ENCODE measurements around the gene RHOBTB1.

The RHOBTB1 gene

GRCh38 chr10:60960913-60961312, 16.9 kb upstream of the RHOBTB1 start:
- H3K9ac ChIP-seq (ENCODE audit: low read depth, low read length, poor library complexity): no peak overlapping the region
- no peak overlapping the region for H3K4me2 ChIP-seq (ENCODE audit: insufficient read depth, low read length, poor library complexity, severe bottlenecking)
- H3K4me3 ChIP-seq (ENCODE audit: low read length in 2 of 2): no peak overlapping the region
- H3K9me3 ChIP-seq (replicated peaks in 1 of 2; ENCODE audit: control insufficient read depth in 2 of 2, insufficient read depth in 1 of 2, low read depth in 1 of 2, low read length in 2 of 2): no peaks in the 10 kb centered on the region
- no peak overlapping the region for H3K14ac ChIP-seq (ENCODE audit: low read length)
- H2BK12ac ChIP-seq (ENCODE audit: low read length): no peak overlapping the region
- H2BK5ac ChIP-seq (ENCODE audit: low read length): no peak overlapping the region
- no peak overlapping the region for H2BK15ac ChIP-seq (ENCODE audit: low read length)
- no peak overlapping the region for H2AFZ ChIP-seq (ENCODE audit: low read length)
- WGBS, 2 donors (ENCODE audit: extremely low coverage in 2 of 2, insufficient read length in 2 of 2, insufficient replicate concordance in 1 of 2): no CpG with 5 or more reads among the region's 1 CpG
- H3K36me3 ChIP-seq (replicated peaks in 1 of 2; ENCODE audit: control insufficient read depth in 2 of 2, insufficient read depth in 2 of 2, low read length in 2 of 2): no peaks in the 10 kb centered on the region
- no peak overlapping the region for H3K18ac ChIP-seq (ENCODE audit: low read length)
- no peak overlapping the region for H3K27ac ChIP-seq (replicated peaks; ENCODE audit: low read length)
- no peaks in the 10 kb centered on the region for H3K79me1 ChIP-seq (ENCODE audit: low read depth, low read length)
- no peak overlapping the region for H4K8ac ChIP-seq (ENCODE audit: low read depth, low read length)
- peaks cover 0 to 10% of the 10 kb centered on the region in 2 donors for H3K4me1 ChIP-seq (ENCODE audit: control insufficient read depth in 2 of 2, insufficient read depth in 1 of 2, low read depth in 1 of 2, low read length in 2 of 2)
- no peak overlapping the region for H3K4ac ChIP-seq (ENCODE audit: low read length)
- H2BK120ac ChIP-seq (ENCODE audit: low read depth, low read length): no peak overlapping the region
- no peak for DNase-seq (ENCODE audit: low spot score)
- H3K27me3 ChIP-seq (ENCODE audit: control insufficient read depth in 3 of 3, insufficient read depth in 3 of 3, low read depth in 1 of 3, low read length in 3 of 3): no peaks in the 10 kb centered on the region
- no peak overlapping the region for H4K91ac ChIP-seq (ENCODE audit: low read depth, low read length, poor library complexity)
- no peak overlapping the region for H2AK5ac ChIP-seq (ENCODE audit: low read depth, low read length)
- H3K23ac ChIP-seq (ENCODE audit: low read depth, low read length, poor library complexity): no peak overlapping the region

- no peaks in the 10 kb centered on the region for H3K9me3 ChIP-seq (replicated peaks in 1 of 2; ENCODE audit: control insufficient read depth in 2 of 2, insufficient read depth in 1 of 2, low read depth in 1 of 2, low read length in 2 of 2)
- H3K4ac ChIP-seq (ENCODE audit: low read length): no peak overlapping the region
- H3K14ac ChIP-seq (ENCODE audit: low read length): no peak overlapping the region
- H2AFZ ChIP-seq (ENCODE audit: low read length): no peak overlapping the region
- H3K4me1 ChIP-seq (ENCODE audit: control insufficient read depth in 2 of 2, insufficient read depth in 1 of 2, low read depth in 1 of 2, low read length in 2 of 2): peaks cover 0 to 10% of the 10 kb centered on the region in 2 donors
- no peak overlapping the region for H3K18ac ChIP-seq (ENCODE audit: low read length)
- no peak overlapping the region for H3K4me2 ChIP-seq (ENCODE audit: insufficient read depth, low read length, poor library complexity, severe bottlenecking)
- H2AK5ac ChIP-seq (ENCODE audit: low read depth, low read length): no peak overlapping the region
- no peaks in the 10 kb centered on the region for H3K36me3 ChIP-seq (replicated peaks in 1 of 2; ENCODE audit: control insufficient read depth in 2 of 2, insufficient read depth in 2 of 2, low read length in 2 of 2)
- H2BK5ac ChIP-seq (ENCODE audit: low read length): no peak overlapping the region
- H2BK12ac ChIP-seq (ENCODE audit: low read length): no peak overlapping the region
- WGBS, 2 donors (ENCODE audit: extremely low coverage in 2 of 2, insufficient read length in 2 of 2, insufficient replicate concordance in 1 of 2): no CpG with 5 or more reads among the region's 3 CpGs
- no peak overlapping the region for H2BK15ac ChIP-seq (ENCODE audit: low read length)
- H3K27me3 ChIP-seq (ENCODE audit: control insufficient read depth in 3 of 3, insufficient read depth in 3 of 3, low read depth in 1 of 3, low read length in 3 of 3): no peaks in the 10 kb centered on the region
- no peak overlapping the region for H2BK120ac ChIP-seq (ENCODE audit: low read depth, low read length)
- no peak overlapping the region for H3K27ac ChIP-seq (replicated peaks; ENCODE audit: low read length)
- no peak overlapping the region for H3K4me3 ChIP-seq (ENCODE audit: low read length in 2 of 2)
- H4K8ac ChIP-seq (ENCODE audit: low read depth, low read length): no peak overlapping the region
- H4K91ac ChIP-seq (ENCODE audit: low read depth, low read length, poor library complexity): no peak overlapping the region
- DNase-seq (ENCODE audit: low spot score): no peak
- no peak overlapping the region for H3K9ac ChIP-seq (ENCODE audit: low read depth, low read length, poor library complexity)
- no peaks in the 10 kb centered on the region for H3K79me1 ChIP-seq (ENCODE audit: low read depth, low read length)
- H3K23ac ChIP-seq (ENCODE audit: low read depth, low read length, poor library complexity): no peak overlapping the region
These were observed 16.0 kb upstream of the RHOBTB1 start for GRCh38 chr10:60960031-60960430.

DNA sequence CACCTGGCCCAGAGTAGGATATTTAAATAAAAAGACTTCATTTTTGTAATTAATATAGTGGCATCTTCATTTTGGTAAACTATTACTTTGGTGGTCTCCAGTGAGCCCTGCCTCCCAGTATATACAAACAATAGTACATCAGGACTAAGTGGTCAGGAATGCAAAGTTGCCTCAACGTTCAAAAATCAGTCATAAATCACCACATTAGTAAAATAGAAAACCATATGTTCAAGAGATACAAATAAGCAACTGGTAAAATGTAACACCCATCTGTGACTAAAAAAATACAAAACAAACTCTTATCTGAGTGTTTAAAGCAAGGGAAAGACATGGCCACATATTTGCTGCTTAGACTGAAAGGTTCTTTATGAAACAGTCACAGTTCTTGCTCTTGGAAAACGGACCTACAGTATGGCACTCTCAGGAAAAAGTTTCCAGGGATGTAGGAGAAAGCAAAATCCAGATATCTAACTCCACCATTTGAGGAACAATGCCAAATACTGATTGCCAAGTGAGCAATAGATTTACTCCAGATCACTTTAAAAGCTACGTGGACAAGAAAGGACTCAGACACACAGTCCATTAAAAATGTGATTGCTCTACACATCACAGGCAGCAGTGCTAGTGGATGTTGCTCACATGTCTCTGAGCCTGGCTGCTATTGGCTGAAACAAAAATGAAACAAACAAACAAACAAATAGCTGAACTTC, 15.1 kb upstream of the RHOBTB1 start:
- H2AFZ ChIP-seq (ENCODE audit: low read length): no peak overlapping the region
- no peak overlapping the region for H4K8ac ChIP-seq (ENCODE audit: low read depth, low read length)
- no peaks in the 10 kb centered on the region for H3K9me3 ChIP-seq (replicated peaks in 1 of 2; ENCODE audit: control insufficient read depth in 2 of 2, insufficient read depth in 1 of 2, low read depth in 1 of 2, low read length in 2 of 2)
- no peaks in the 10 kb centered on the region for H3K27me3 ChIP-seq (ENCODE audit: control insufficient read depth in 3 of 3, insufficient read depth in 3 of 3, low read depth in 1 of 3, low read length in 3 of 3)
- no peak overlapping the region for H3K4ac ChIP-seq (ENCODE audit: low read length)
- no peak overlapping the region for H2BK12ac ChIP-seq (ENCODE audit: low read length)
- H3K23ac ChIP-seq (ENCODE audit: low read depth, low read length, poor library complexity): no peak overlapping the region
- no CpG with 5 or more reads among the region's 3 CpGs for WGBS, 2 donors (ENCODE audit: extremely low coverage in 2 of 2, insufficient read length in 2 of 2, insufficient replicate concordance in 1 of 2)
- no peak overlapping the region for H4K91ac ChIP-seq (ENCODE audit: low read depth, low read length, poor library complexity)
- H3K4me1 ChIP-seq (ENCODE audit: control insufficient read depth in 2 of 2, insufficient read depth in 1 of 2, low read depth in 1 of 2, low read length in 2 of 2): peaks cover 0 to 10% of the 10 kb centered on the region in 2 donors
- H3K9ac ChIP-seq (ENCODE audit: low read depth, low read length, poor library complexity): no peak overlapping the region
- DNase-seq (ENCODE audit: low spot score): no peak
- H2BK15ac ChIP-seq (ENCODE audit: low read length): no peak overlapping the region
- no peak overlapping the region for H2AK5ac ChIP-seq (ENCODE audit: low read depth, low read length)
- no peak overlapping the region for H2BK120ac ChIP-seq (ENCODE audit: low read depth, low read length)
- no peak overlapping the region for H3K14ac ChIP-seq (ENCODE audit: low read length)
- H2BK5ac ChIP-seq (ENCODE audit: low read length): no peak overlapping the region
- no peaks in the 10 kb centered on the region for H3K36me3 ChIP-seq (replicated peaks in 1 of 2; ENCODE audit: control insufficient read depth in 2 of 2, insufficient read depth in 2 of 2, low read length in 2 of 2)
- H3K79me1 ChIP-seq (ENCODE audit: low read depth, low read length): no peaks in the 10 kb centered on the region
- no peak overlapping the region for H3K18ac ChIP-seq (ENCODE audit: low read length)
- H3K4me3 ChIP-seq (ENCODE audit: low read length in 2 of 2): no peak overlapping the region
- H3K4me2 ChIP-seq (ENCODE audit: insufficient read depth, low read length, poor library complexity, severe bottlenecking): no peak overlapping the region
- H3K27ac ChIP-seq (replicated peaks; ENCODE audit: low read length): no peak overlapping the region

DNA sequence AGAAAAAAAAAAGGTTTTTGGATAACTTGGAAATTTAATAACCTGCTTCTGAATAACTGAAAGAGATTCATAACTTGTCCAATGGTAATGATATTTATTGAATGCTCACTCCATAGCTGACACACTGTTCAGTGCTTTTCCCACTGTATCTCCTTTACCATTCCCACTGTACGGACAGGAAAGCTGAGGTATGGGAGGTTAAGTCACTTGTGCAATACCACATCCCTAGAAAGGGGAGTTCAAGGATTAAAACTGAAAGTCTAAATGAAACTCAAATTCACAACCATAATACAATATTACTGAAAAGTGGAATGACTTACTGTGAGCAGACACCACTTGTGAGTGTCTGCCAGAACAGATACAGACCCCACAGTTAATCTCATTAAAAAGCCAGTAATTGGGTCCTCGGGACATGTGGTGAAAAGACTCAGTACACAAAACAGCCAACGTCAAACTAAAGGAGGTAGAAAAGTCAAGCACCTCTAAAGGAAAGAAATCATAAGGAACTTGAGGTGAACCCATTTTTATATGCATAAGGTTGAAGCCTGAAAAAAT, 13.8 kb upstream of the RHOBTB1 start:
- Histone ChIP-seq H3K18ac (ENCODE audit: low read length) (no peak overlapping the region), H3K4ac (ENCODE audit: low read length) (no peak overlapping the region), H3K4me1 (ENCODE audit: control insufficient read depth in 2 of 2, insufficient read depth in 1 of 2, low read depth in 1 of 2, low read length in 2 of 2) (no peaks in the 10 kb centered on the region), H3K27ac (replicated peaks; ENCODE audit: low read length) (no peak overlapping the region), H3K23ac (ENCODE audit: low read depth, low read length, poor library complexity) (no peak overlapping the region), H3K14ac (ENCODE audit: low read length) (no peak overlapping the region), H3K36me3 (replicated peaks in 1 of 2; ENCODE audit: control insufficient read depth in 2 of 2, insufficient read depth in 2 of 2, low read length in 2 of 2) (no peaks in the 10 kb centered on the region), H4K91ac (ENCODE audit: low read depth, low read length, poor library complexity) (no peak overlapping the region), H2AK5ac (ENCODE audit: low read depth, low read length) (no peak overlapping the region), H3K27me3 (ENCODE audit: control insufficient read depth in 3 of 3, insufficient read depth in 3 of 3, low read depth in 1 of 3, low read length in 3 of 3) (no peaks in the 10 kb centered on the region), H4K8ac (ENCODE audit: low read depth, low read length) (no peak overlapping the region), H3K4me2 (ENCODE audit: insufficient read depth, low read length, poor library complexity, severe bottlenecking) (no peak overlapping the region), H2BK12ac (ENCODE audit: low read length) (no peak overlapping the region), H3K9me3 (replicated peaks in 1 of 2; ENCODE audit: control insufficient read depth in 2 of 2, insufficient read depth in 1 of 2, low read depth in 1 of 2, low read length in 2 of 2) (no peaks in the 10 kb centered on the region), H3K4me3 (ENCODE audit: low read length in 2 of 2) (no peak overlapping the region), H3K9ac (ENCODE audit: low read depth, low read length, poor library complexity) (no peak overlapping the region), H2BK5ac (ENCODE audit: low read length) (no peak overlapping the region), H3K79me1 (ENCODE audit: low read depth, low read length) (no peaks in the 10 kb centered on the region), H2BK120ac (ENCODE audit: low read depth, low read length) (no peak overlapping the region), H2AFZ (ENCODE audit: low read length) (no peak overlapping the region), H2BK15ac (ENCODE audit: low read length) (no peak overlapping the region)
- WGBS, 2 donors (ENCODE audit: extremely low coverage in 2 of 2, insufficient read length in 2 of 2, insufficient replicate concordance in 1 of 2): no CpG with 5 or more reads among the region's 3 CpGs
- DNase-seq (ENCODE audit: low spot score): no peak

Data from neuronal stem cell (in vitro differentiated cells).